BE2C (cell line): ENCODE data around the gene CCDC40.

Experiments used
- DNase-seq: peaks from one replicate; pipeline ENCODE4 v3.0.0-alpha.2; 2020
- H3K27me3 ChIP-seq: fragments of 250-450 bp; sonication (Bioruptor Pico); 2 replicates; pipeline ENCODE4 v1.5.1; 2020; ENCODE audit warnings: mild to moderate bottlenecking
- H3K36me3 ChIP-seq: fragments of 250-450 bp; sonication (Bioruptor Pico); 2 replicates; pipeline ENCODE4 v1.5.1; 2020; ENCODE audit warnings: mild to moderate bottlenecking
- H3K4me1 ChIP-seq: fragments of 250-450 bp; sonication (Bioruptor Pico); 2 replicates; pipeline ENCODE4 v1.5.1; 2020
- H3K4me3 ChIP-seq: 2 replicates; pipeline ENCODE4 v1.5.1; 2011; ENCODE audit warnings: low read depth, low read length
- H3K9me3 ChIP-seq: fragments of 250-450 bp; sonication (Bioruptor Pico); 2 replicates; pipeline ENCODE4 v1.5.1; 2020
- CTCF ChIP-seq: IDR thresholded peaks from 2 replicates; pipeline ENCODE4 v1.5.1; 2012; ENCODE audit warnings: mild to moderate bottlenecking, low read depth, low read length

CCDC40 gene

GRCh38 chr17:80049986-80050385 is 13.5 kb downstream of the CCDC40 start:
- H3K9me3 ChIP-seq: no peaks in the 10 kb centered on the region
- H3K4me1 ChIP-seq: 0 out of 2 replicates have a peak, but pooled peaks cover 3% of the 10 kb centered on the region
- H3K27me3 ChIP-seq: no peaks in the 10 kb centered on the region
- TF ChIP-seq CTCF: no peak
- H3K4me3 ChIP-seq: no peak overlapping the region
- H3K36me3 ChIP-seq: no peaks in the 10 kb centered on the region
- no peak for DNase-seq

GRCh38 chr17:80050706-80051105 is 14.3 kb downstream of the CCDC40 start:
- DNase-seq: no peak
- Histone ChIP-seq H3K9me3 (no peaks in the 10 kb centered on the region), H3K36me3 (no peaks in the 10 kb centered on the region), H3K4me3 (no peak overlapping the region), H3K4me1 (0 out of 2 replicates have a peak, but pooled peaks cover 3% of the 10 kb centered on the region), H3K27me3 (no peaks in the 10 kb centered on the region)
- no peak for TF ChIP-seq CTCF

GRCh38 chr17:80051681-80052080 is 15.2 kb downstream of the CCDC40 start:
- Histone ChIP-seq H3K36me3 (no peaks in the 10 kb centered on the region), H3K4me3 (no peak overlapping the region), H3K4me1 (0 out of 2 replicates have a peak, but pooled peaks cover 3% of the 10 kb centered on the region), H3K27me3 (no peaks in the 10 kb centered on the region), H3K9me3 (no peaks in the 10 kb centered on the region)
- TF ChIP-seq CTCF: no peak
- DNase-seq: no peak

GRCh38 chr17:80053102-80053501 is 16.7 kb downstream of the CCDC40 start:
- Histone ChIP-seq H3K4me3 (no peak overlapping the region), H3K27me3 (no peaks in the 10 kb centered on the region), H3K9me3 (no peaks in the 10 kb centered on the region), H3K36me3 (no peaks in the 10 kb centered on the region), H3K4me1 (no peaks in the 10 kb centered on the region)
- no peak for TF ChIP-seq CTCF
- no peak for DNase-seq

- no peak overlapping the region for H3K4me3 ChIP-seq
- no peaks in the 10 kb centered on the region for H3K36me3 ChIP-seq
Measured at GRCh38 chr17:80055597-80055996, 19.2 kb downstream of the CCDC40 start.

More at GRCh38 chr17:80055597-80055996, 19.2 kb downstream of the CCDC40 start:
- no peaks in the 10 kb centered on the region for H3K9me3 ChIP-seq
- no peak for DNase-seq
- no peak for TF ChIP-seq CTCF
- no peaks in the 10 kb centered on the region for H3K4me1 ChIP-seq
- no peaks in the 10 kb centered on the region for H3K27me3 ChIP-seq
